GM18507 (cell line): Measurements from ENCODE around the gene KDM8.
A peak's percentile ranks its signal among the peaks of the same experiment; 100 is the strongest.
"Not testable (repeated sequence)": the region's sequence is repeated elsewhere in the genome, so short reads cannot be mapped to it uniquely, and the experiment has no call there.

ENCODE experiments used
- DNase-seq: peaks from one replicate; pipeline ENCODE4 v3.0.0; 2011; ENCODE audit warnings: low read depth; ENCODE audit not compliant: insufficient read length; ENCODE audit errors: extremely low spot score
- FAIRE-seq: peaks from 2 replicates; lab custom pipeline; 2011; peaks lifted over from hg19 to GRCh38; lab: Jason Lieb, UNC

KDM8 gene

GRCh38 chr16:27189335-27189972, 13.9 kb upstream of the KDM8 start:
- FAIRE-seq (no peak), DNase-seq (no peak)

GRCh38 chr16:27190316-27190871, 12.9 kb upstream of the KDM8 start:
- no peak for FAIRE-seq

GRCh38 chr16:27191352-27191924, 11.9 kb upstream of the KDM8 start:
- FAIRE-seq (no peak), DNase-seq (no peak)

More at GRCh38 chr16:27190316-27190871, 12.9 kb upstream of the KDM8 start:
- DNase-seq, result no peak

- FAIRE-seq, result no peak
Measured at GRCh38 chr16:27193300-27193990, 9.9 kb upstream of the KDM8 start.

GRCh38 chr16:27195076-27195741, 8.1 kb upstream of the KDM8 start:
- FAIRE-seq (no peak), DNase-seq (no peak)

More at GRCh38 chr16:27193300-27193990, 9.9 kb upstream of the KDM8 start:
- no peak for DNase-seq

DNA sequence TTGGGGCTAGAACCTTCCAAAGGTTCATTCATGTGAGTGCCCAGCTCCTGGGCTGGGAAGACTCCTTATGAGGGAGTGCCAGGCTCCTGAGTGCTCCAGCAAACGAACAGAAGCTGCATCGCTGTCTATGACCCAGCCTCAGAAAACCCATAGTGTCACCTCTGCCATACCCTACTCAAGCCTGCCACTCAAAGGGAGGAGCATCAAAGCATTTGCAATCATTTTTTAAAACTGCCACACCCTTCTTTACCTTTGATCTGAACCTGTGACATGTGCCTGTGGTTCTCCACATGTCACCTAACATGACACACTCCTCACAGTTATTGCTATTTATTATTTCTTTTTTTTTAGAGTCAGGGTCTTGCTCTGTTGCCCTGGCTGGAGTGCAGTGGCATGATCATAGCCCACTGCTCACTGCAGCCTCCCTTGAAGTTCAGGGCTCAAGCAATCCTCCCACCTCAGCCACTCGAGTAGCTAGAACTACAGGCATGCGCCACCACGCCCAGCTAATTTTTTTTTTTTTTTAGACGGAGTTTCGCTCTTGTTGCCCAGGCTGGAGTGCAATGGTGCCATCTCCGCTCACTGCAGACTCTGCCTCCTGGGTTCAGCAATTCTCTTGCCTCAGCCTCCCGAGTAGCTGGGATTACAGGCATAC, 7.3 kb upstream of the KDM8 start:
- DNase-seq (no peak), FAIRE-seq (no peak)

DNA sequence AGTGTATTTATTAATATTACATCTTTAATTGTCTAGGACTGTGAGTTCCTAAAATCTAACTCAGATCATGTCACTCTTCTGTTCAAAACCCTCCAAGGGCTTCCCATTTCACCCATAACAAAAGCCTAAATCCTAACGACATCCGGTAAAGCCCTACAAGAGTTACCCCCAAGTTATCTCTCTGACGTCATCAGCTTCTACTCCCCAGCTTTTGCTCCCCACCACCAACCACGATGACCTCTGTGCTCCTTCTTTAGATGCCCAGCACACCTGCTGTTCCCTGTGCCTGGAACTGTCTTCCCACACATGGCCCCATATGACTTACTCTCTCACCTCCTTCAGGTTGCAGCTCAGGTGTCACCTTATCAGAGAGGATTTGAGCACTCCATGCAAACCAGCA, 6.3 kb upstream of the KDM8 start:
- DNase-seq (no peak), FAIRE-seq (no peak)

GRCh38 chr16:27198451-27199234, 4.7 kb upstream of the KDM8 start:
- no peak for FAIRE-seq

DNA sequence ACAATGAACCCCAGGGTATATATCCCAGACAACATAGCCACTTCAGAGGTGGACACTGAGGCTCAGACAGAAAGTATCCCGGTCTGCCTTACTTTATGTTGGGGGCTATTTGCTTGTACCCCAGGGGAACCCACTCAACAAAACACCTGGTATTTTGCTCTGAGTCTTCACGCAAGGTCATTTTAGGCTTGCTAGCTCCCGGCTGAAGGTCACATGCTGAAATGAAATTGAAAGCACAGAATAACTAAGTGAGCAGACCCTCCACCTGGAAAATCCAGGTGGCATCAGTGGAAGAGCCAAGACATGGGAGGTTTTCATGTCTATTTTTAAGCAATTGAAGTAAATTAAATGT, 4.1 kb upstream of the KDM8 start:
- FAIRE-seq (no peak), DNase-seq (no peak)

More at GRCh38 chr16:27198451-27199234, 4.7 kb upstream of the KDM8 start:
- DNase-seq, result no peak

- FAIRE-seq, result peak; percentile 68
Measured at GRCh38 chr16:27199736-27200135, 3.6 kb upstream of the KDM8 start.

DNA sequence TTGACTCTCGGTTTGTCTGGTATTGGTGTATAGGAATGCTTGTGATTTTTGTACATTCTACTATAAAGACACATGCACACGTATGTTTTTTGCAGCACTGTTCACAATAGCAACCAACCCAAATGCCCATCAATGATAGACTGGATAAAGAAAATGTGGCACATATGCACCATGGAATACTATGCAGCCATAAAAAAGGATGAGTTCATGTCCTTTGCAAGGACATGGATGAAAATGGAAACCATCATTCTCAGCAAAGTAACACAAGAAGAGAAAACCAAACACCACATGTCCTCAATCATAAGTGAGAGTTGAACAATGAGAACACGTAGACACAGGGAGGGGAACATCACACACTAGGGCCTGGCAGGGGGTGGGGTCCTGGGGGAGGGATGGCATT, 2.4 kb upstream of the KDM8 start:
- FAIRE-seq, DNase-seq: not testable (repeated sequence)

More at GRCh38 chr16:27199736-27200135, 3.6 kb upstream of the KDM8 start:
- peak; percentile 61 for DNase-seq

DNA sequence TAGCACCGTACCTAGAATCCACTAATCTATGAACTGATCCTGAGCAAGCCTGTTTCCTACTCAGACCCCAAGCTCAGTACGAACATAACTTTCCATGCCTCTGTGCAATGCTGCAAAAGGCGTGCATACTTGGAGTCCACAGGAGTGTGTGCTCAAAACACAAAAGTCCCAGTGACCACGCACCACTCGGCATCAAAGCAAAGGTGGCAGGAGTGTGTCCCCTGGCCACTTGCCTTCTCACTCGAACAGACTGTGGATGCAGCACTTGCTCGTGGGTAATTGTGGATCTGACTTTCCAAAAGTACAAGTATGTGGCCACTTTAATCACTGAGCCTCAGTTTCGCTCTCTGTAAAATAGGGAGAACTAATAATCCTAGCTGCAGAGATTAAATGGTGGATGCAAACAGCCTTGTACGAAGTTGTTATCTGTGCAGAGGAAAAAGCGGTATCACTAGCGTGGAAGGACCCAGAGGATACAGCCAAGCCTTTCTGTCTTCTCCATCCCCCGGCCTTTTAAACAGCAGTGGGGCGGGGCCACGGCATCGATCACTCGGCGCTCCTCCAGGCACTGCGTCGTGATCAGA, 311 bp upstream of the KDM8 start:
- DNase-seq (peak; percentile 68), FAIRE-seq (no peak)

DNA sequence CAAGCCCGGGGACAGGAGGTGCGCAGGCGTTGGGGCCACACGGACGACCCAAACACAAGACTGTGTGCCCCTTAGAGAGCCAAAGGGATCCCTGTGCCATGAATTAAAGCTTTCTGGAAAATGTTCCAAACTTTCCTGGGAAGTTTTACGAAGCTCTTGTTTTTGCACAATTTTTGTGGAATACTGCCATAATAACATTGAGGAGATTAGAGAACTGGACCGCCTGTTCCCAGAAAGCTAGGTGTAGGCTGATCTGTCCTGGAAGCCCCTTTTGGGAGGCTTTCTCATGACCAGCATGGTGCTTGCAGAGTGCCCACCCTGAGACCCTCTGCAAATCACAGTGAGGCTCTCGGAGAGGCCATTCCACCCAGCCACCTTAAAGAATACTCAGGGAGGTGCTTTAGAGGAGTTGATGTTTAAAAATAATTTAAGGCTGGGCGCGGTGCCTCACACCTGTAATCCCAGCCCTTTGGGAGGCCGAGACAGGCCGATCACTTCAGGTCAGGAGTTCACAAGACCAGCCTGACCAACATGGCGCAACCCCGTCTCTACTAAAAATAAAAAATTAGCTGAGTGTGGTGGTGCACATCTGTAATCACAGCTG, 1.1 kb downstream of the KDM8 start:
- no peak for DNase-seq
- no peak for FAIRE-seq

DNA sequence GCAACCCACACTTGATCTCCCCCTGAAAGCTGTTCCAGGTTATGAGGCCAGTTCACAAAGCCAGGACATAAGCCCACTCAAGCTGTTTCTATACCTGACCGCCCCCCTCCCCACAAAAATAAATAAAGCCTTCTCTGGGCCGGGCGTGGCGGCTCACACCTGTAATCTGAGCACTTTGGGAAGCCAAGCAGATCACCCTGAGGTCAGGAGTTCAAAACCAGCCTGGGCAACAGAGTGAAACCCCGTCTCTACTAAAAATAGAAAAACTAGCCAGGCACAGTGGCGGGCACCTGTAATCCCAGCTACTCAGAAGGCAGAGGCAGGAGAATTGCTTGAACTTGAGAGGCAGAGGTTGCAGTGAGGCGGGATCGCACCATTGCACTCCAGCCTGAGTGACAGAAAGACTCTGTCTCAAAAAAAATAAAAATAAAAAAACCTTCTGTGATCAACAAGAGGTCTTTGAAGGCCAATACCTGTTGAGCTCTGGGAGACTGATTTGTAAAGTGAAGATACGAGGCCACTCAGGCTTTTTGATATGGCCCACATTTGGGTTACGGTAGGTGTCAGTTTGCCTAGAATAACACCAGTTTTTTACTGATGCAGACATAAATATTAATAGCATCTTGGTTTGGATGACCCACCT, 2.2 kb downstream of the KDM8 start:
- FAIRE-seq, result no peak
- DNase-seq, result no peak

- DNase-seq, FAIRE-seq: not testable (repeated sequence)
Measured at GRCh38 chr16:27207121-27207520, 3.8 kb downstream of the KDM8 start.

GRCh38 chr16:27208081-27208680, 4.9 kb downstream of the KDM8 start:
- no peak for DNase-seq
- FAIRE-seq, result no peak

DNA sequence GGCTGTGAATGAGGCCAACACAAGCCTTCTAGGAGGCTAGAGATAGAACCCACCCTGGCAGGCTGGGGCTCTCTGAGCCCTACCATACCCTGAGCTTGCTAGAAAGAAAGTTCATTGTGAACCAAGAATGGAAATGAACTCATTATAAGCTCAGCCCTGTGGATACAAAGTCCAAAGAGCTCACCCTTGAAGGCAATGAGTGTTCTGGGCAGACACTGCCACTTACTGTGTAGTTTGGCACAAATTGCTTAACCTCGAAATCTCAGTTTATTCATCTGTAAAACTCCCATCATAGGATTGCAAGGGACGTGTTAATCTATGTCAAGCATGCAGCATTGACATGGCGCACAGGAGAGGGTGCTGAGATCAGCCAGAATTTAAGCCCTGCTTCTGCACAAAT, 5.5 kb downstream of the KDM8 start:
- FAIRE-seq, result no peak
- DNase-seq, result no peak
